IMR-90 (cell line): ENCODE data around the gene BTG4. TPM values are rescaled to one million over a fixed set of nuclear protein-coding genes. Genes with fewer than 3 reads are reported as not detected.
A peak's percentile ranks its signal among the peaks of the same experiment; 100 is the strongest.

Experiments
- ATAC-seq: fragments of 200-7000 bp; cut with Tn5 transposase; 2 replicates; pipeline ENCODE4 v1.9.1; 2020; ENCODE audit warnings: low read depth, mild to moderate bottlenecking, moderate library complexity
- BruUV-seq: library from RNA; stranded (reverse); fragments of 400-500 nt; replicated peaks from 2 replicates; lab custom pipeline; 2021; lab: Mats Ljungman, UMichigan
- CTCF ChIA-PET: fragments of 300-600 bp; formaldehyde crosslinking; extraction: SDS; loops from one replicate; lab custom pipeline; 2021; ENCODE audit warnings: antibody characterized with exemption; lab: Yijun Ruan, JAX
- POLR2A ChIA-PET: fragments of 300-600 bp; sonication (Branson Sonifier 250); formaldehyde crosslinking; loops from one replicate; lab custom pipeline; 2022; ENCODE audit warnings: antibody characterized with exemption; ENCODE audit not compliant: unreplicated experiment; lab: Charles Lee
- DNase-seq: peaks from one replicate; pipeline ENCODE4 v3.0.0; 2013
- H2AFZ ChIP-seq: replicated peaks from 2 replicates; pipeline ENCODE3; 2013; ENCODE audit warnings: low read length, mild to moderate bottlenecking; ENCODE audit not compliant: poor library complexity
- H2AK5ac ChIP-seq: 2 replicates; pipeline ENCODE4 v1.6.1; 2013; ENCODE audit warnings: low read depth, low read length, inconsistent platforms
- H2AK9ac ChIP-seq: replicated peaks from 2 replicates; pipeline ENCODE3; 2013; ENCODE audit warnings: mild to moderate bottlenecking, low read depth, low read length, moderate library complexity; ENCODE audit not compliant: poor library complexity
- H2BK120ac ChIP-seq: 2 replicates; pipeline ENCODE4 v1.6.1; 2013; ENCODE audit warnings: low read depth, low read length, inconsistent platforms
- H2BK15ac ChIP-seq: 3 replicates; pipeline ENCODE4 v1.6.1; 2013; ENCODE audit warnings: low read depth, low read length, inconsistent platforms
- H2BK20ac ChIP-seq: 2 replicates; pipeline ENCODE4 v1.6.1; 2013; ENCODE audit warnings: low read depth, mild to moderate bottlenecking, inconsistent platforms, low read length, moderate library complexity
- H2BK5ac ChIP-seq: 2 replicates; pipeline ENCODE4 v1.6.1; 2013; ENCODE audit warnings: mild to moderate bottlenecking, low read depth, low read length, inconsistent platforms; ENCODE audit not compliant: poor library complexity, severe bottlenecking
- H3K14ac ChIP-seq: replicated peaks from 2 replicates; pipeline ENCODE4 v1.6.1; 2013; ENCODE audit warnings: low read depth, low read length, inconsistent platforms
- H3K18ac ChIP-seq: 2 replicates; pipeline ENCODE4 v1.6.1; 2013; ENCODE audit warnings: low read depth, low read length, control low read depth
- H3K23ac ChIP-seq: 2 replicates; pipeline ENCODE4 v1.6.1; 2013; ENCODE audit warnings: low read depth, low read length, inconsistent platforms
- H3K27ac ChIP-seq: 2 replicates; pipeline ENCODE4 v1.5.1; 2013; ENCODE audit warnings: mild to moderate bottlenecking, control low read depth, low read length; ENCODE audit not compliant: insufficient read depth
- H3K27me3 ChIP-seq: 2 replicates; pipeline ENCODE4 v1.6.1; 2013; ENCODE audit warnings: low read length; ENCODE audit not compliant: control insufficient read depth, insufficient read depth
- H3K36me3 ChIP-seq: 2 replicates; pipeline ENCODE4 v1.6.1; 2013; ENCODE audit warnings: low read length, mixed read lengths; ENCODE audit not compliant: control insufficient read depth, insufficient read depth
- H3K4ac ChIP-seq: 2 replicates; pipeline ENCODE4 v1.6.1; 2013; ENCODE audit warnings: low read depth, low read length, inconsistent platforms
- H3K4me1 ChIP-seq: 2 replicates; pipeline ENCODE4 v1.6.1; 2013; ENCODE audit warnings: low read length, mixed read lengths; ENCODE audit not compliant: control insufficient read depth, insufficient read depth
- H3K4me2 ChIP-seq: 2 replicates; pipeline ENCODE4 v1.6.1; 2013; ENCODE audit warnings: low read depth, mild to moderate bottlenecking, control low read depth, low read length, moderate library complexity
- H3K4me3 ChIP-seq: 2 replicates; pipeline ENCODE4 v1.5.1; 2013; ENCODE audit warnings: low read depth, mild to moderate bottlenecking, control low read depth, low read length, moderate library complexity; ENCODE audit not compliant: insufficient read depth
- H3K56ac ChIP-seq: 2 replicates; pipeline ENCODE4 v1.6.1; 2013; ENCODE audit warnings: low read length, inconsistent platforms; ENCODE audit not compliant: insufficient read depth; ENCODE audit errors: extremely low read depth
- H3K79me1 ChIP-seq, 2 experiments: 2 replicates each; pipeline ENCODE4 v1.6.1; 2013; ENCODE audit warnings: low read length in 2 of 2, inconsistent platforms in 1 of 2, low read depth in 1 of 2
- H3K9ac ChIP-seq: 2 replicates; pipeline ENCODE4 v1.6.1; 2013; ENCODE audit warnings: low read depth, low read length, control low read depth
- H3K9me1 ChIP-seq: 2 replicates; pipeline ENCODE4 v1.6.1; 2013; ENCODE audit warnings: low read length, inconsistent platforms; ENCODE audit not compliant: insufficient read depth
- H3K9me3 ChIP-seq: 2 replicates; pipeline ENCODE4 v1.6.1; 2013; ENCODE audit warnings: low read length; ENCODE audit not compliant: control insufficient read depth, insufficient read depth
- H4K20me1 ChIP-seq: 2 replicates; pipeline ENCODE4 v1.6.1; 2013; ENCODE audit warnings: low read length, inconsistent platforms; ENCODE audit not compliant: insufficient read depth
- H4K5ac ChIP-seq: 2 replicates; pipeline ENCODE4 v1.6.1; 2013; ENCODE audit warnings: mild to moderate bottlenecking, low read depth, low read length, control low read depth
- H4K8ac ChIP-seq, 2 experiments: 2 replicates each; pipeline ENCODE4 v1.6.1; 2013; ENCODE audit warnings: low read depth in 2 of 2, low read length in 2 of 2, control low read depth in 1 of 2, inconsistent platforms in 1 of 2
- H4K91ac ChIP-seq: 2 replicates; pipeline ENCODE4 v1.6.1; 2013; ENCODE audit warnings: low read depth, low read length, inconsistent platforms; ENCODE audit not compliant: insufficient read depth
- BHLHE40 ChIP-seq: fragments of 150-350 bp; IDR thresholded peaks from 2 replicates; pipeline ENCODE4 v1.6.1; 2016; ENCODE audit warnings: mild to moderate bottlenecking, low read depth, low read length
- CTCF ChIP-seq: conservative IDR thresholded peaks from 2 replicates; pipeline ENCODE4 v1.5.1; 2012; ENCODE audit warnings: mild to moderate bottlenecking, low read depth, low read length, improper control_type of control experiment
- FOS ChIP-seq: fragments of 150-350 bp; IDR thresholded peaks from 2 replicates; pipeline ENCODE4 v1.6.1; 2016; ENCODE audit warnings: low read depth, low read length
- MAZ ChIP-seq: IDR thresholded peaks from 2 replicates; pipeline ENCODE4 v1.6.1; 2012; ENCODE audit warnings: low read depth, mild to moderate bottlenecking, low read length, improper control_type of control experiment, moderate library complexity, borderline replicate concordance
- MXI1 ChIP-seq: IDR thresholded peaks from 2 replicates; pipeline ENCODE4 v1.6.1; 2012; ENCODE audit warnings: low read depth, mild to moderate bottlenecking, low read length, moderate library complexity, borderline replicate concordance
- NFE2L2 ChIP-seq: fragments of 150-350 bp; IDR thresholded peaks from 2 replicates; pipeline ENCODE4 v1.6.1; 2016; ENCODE audit warnings: low read depth, mild to moderate bottlenecking, low read length
- RCOR1 ChIP-seq: IDR thresholded peaks from 2 replicates; pipeline ENCODE4 v1.6.1; 2012; ENCODE audit warnings: mild to moderate bottlenecking, low read length, improper control_type of control experiment; ENCODE audit not compliant: insufficient replicate concordance
- RFX5 ChIP-seq: IDR thresholded peaks from 2 replicates; pipeline ENCODE4 v1.8.0; 2012; ENCODE audit warnings: low read depth, mild to moderate bottlenecking, low read length, moderate library complexity
- SMC3 ChIP-seq: fragments of 150-350 bp; IDR thresholded peaks from 2 replicates; pipeline ENCODE4 v1.6.1; 2016; ENCODE audit warnings: low read depth, mild to moderate bottlenecking, antibody characterized with exemption, low read length, moderate library complexity
- WGBS, 2 experiments: methylation state at CpG; one replicate each; pipeline versions ENCODE4 v1.1.5 to v1.1.7; 2013; ENCODE audit warnings: missing lambda C conversion rate in 2 of 2; ENCODE audit not compliant: insufficient read length in 1 of 2; ENCODE audit errors: extremely low coverage in 2 of 2; 5-methylcytosine and 5-hydroxymethylcytosine counted together
- dilution Hi-C: fragments of 300-500 bp; cut with HindIII; formaldehyde crosslinking; loops from one replicate; pipeline ENCODE4 v1.14.3; 2018; ENCODE audit warnings: low sequenced_read_pairs; ENCODE audit not compliant: unreplicated experiment
- in situ Hi-C: fragments of 300-500 bp; cut with MboI; formaldehyde crosslinking; loops from 3 replicates; pipeline ENCODE4 v1.14.3; 2019; ENCODE audit warnings: low sequenced_read_pairs, inconsistent platforms, mixed read lengths
- intact Hi-C: fragments of 100-400 bp; cut with micrococcal nuclease; formaldehyde crosslinking; loops from 2 replicates; pipeline ENCODE4 v1.10.0; 2022
- polyA plus RNA-seq, 3 experiments: library from polyadenylated mRNA; depleted of rRNA; stranded (reverse); fragments of >200 nt; gene quantifications; 2 replicates each; pipeline ENCODE4 v1.2.3, GENCODE V29; 2012; ENCODE audit warnings: low replicate concordance in 1 of 3
- total RNA-seq: library from RNA; depleted of rRNA; stranded (reverse); fragments of >200 nt; gene quantifications from 2 replicates; pipeline ENCODE4 v1.2.3, GENCODE V29; 2012

BTG4 gene
- total and polyA plus RNA-seq, 2 of the 4 experiments (the other 2 are of a cell fraction) = not detected

- ChIA-PET POLR2A (no interaction called here), CTCF (no interaction called here)
- peak overlapping the region; percentile 17; the same call in 1 of the 3 replicates for H2BK15ac ChIP-seq
- dilution Hi-C loops (no loop called here), in situ Hi-C loops (no loop called here), intact Hi-C loops (no loop called here)
- H3K56ac ChIP-seq = no peak overlapping the region
- no peak overlapping the region for H2AK5ac ChIP-seq
- no peak overlapping the region for H2BK120ac ChIP-seq
- H3K18ac ChIP-seq = no peak overlapping the region
- H3K27me3 ChIP-seq = peaks cover 2% of the 10 kb centered on the region; the same call in 1 of the 2 replicates
- no peak overlapping the region for H3K4ac ChIP-seq
- no peaks in the 10 kb centered on the region for H3K79me1 ChIP-seq
- H3K4me1 ChIP-seq = peaks cover 9% of the 10 kb centered on the region
- H3K9me1 ChIP-seq = peaks cover 3% of the 10 kb centered on the region; the same call in 1 of the 2 replicates
- H3K23ac ChIP-seq = no peak overlapping the region
- H2AFZ ChIP-seq = peak overlapping the region; percentile 45
- no peak overlapping the region for H3K14ac ChIP-seq
- H3K27ac ChIP-seq = no peak overlapping the region
- H2AK9ac ChIP-seq = peak overlapping the region; percentile 7
- H4K8ac ChIP-seq = no peak overlapping the region
- H3K36me3 ChIP-seq = no peaks in the 10 kb centered on the region
- WGBS, 2 experiments = no CpG with 5 or more reads among the region's 5 CpGs
- DNase-seq (no peak), ATAC-seq (no peak)
- H3K9me3 ChIP-seq = no peaks in the 10 kb centered on the region
- H4K91ac ChIP-seq = no peak overlapping the region
- H3K9ac ChIP-seq = no peak overlapping the region
- no peak overlapping the region for H4K5ac ChIP-seq
- no peak overlapping the region for H3K4me3 ChIP-seq
- no peak overlapping the region for H2BK5ac ChIP-seq
- H3K4me2 ChIP-seq = no peak overlapping the region
- no peak for TF ChIP-seq SMC3
- no peak for TF ChIP-seq RFX5
- TF ChIP-seq FOS = no peak
- TF ChIP-seq MXI1 = no peak
- no peak for TF ChIP-seq MAZ
- TF ChIP-seq NFE2L2 = no peak
- no peak for TF ChIP-seq CTCF
- TF ChIP-seq BHLHE40 = no peak
- TF ChIP-seq RCOR1 = no peak
- no peaks in the 10 kb centered on the region for H4K20me1 ChIP-seq
- H2BK20ac ChIP-seq = no peak overlapping the region
- BruUV-seq = no TSS peak
These were observed 49.9 kb downstream of the BTG4 start for GRCh38 chr11:111462329-111462728.
